ENCODE results near the gene UNC13B. TPM values are rescaled to one million over a fixed set of nuclear protein-coding genes. Genes with fewer than 3 reads are reported as not detected.

Gene UNC13B
- total and polyA plus RNA-seq, 2 of the 8 experiments (the other 6 are each of a cell fraction or from before 2014, with no cell fraction given) = 23.1 to 51.7 TPM

DNA sequence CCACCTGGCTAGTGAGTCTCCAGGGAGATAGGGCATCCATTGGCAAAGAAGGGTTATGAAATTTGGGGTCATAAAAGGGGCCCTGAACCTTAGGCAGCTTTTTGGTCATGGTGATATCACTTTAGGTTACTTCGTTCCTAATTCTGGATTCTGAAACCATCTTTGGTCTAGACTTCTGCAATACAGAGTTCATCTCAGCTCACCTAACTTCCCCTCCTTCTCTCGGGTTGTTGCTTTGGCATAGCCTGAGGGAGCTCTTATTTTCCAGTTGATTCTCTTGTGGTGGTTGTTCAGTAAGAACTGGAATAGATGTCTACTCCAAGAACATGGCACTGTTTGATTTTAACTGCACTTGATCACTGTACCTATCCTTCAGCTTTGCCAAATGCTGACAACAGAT is 179.2 kb downstream of the UNC13B start:
- Histone ChIP-seq H3K9me3 (ENCODE audit: insufficient read depth in 2 of 2, low read depth in 1 of 2, low read length in 1 of 2) (no peaks in the 10 kb centered on the region), H2BK15ac (ENCODE audit: low read length) (no peak overlapping the region), H4K91ac (replicated peaks; ENCODE audit: insufficient read length, low read length) (no peak overlapping the region), H3K4me3 (ENCODE audit: extremely low read depth in 1 of 4, insufficient read depth in 2 of 4, low read depth in 3 of 4, low read length in 4 of 4) (no peak overlapping the region), H4K8ac (ENCODE audit: extremely low read depth, insufficient read depth, low read length) (no peak overlapping the region), H2AFZ (ENCODE audit: low read length) (no peak overlapping the region), H2BK20ac (ENCODE audit: low read length) (no peak overlapping the region), H4K20me1 (replicated peaks in 1 of 2; ENCODE audit: control insufficient read depth in 1 of 2, insufficient read depth in 2 of 2, low read length in 2 of 2) (peaks cover 3 to 4% of the 10 kb centered on the region in 2 experiments), H3K23ac (ENCODE audit: insufficient read length) (no peak overlapping the region), H3K18ac (ENCODE audit: extremely low read depth, low read length) (no peak overlapping the region), H3K36me3 (ENCODE audit: control insufficient read depth in 2 of 4, insufficient read depth in 4 of 4, low read length in 3 of 4) (no peaks in the 10 kb centered on the region), H2BK5ac (ENCODE audit: low read depth, low read length) (no peak overlapping the region), H3K79me1 (ENCODE audit: low read depth, low read length) (no peaks in the 10 kb centered on the region; the same call in none of the 2 replicates), H3K27me3 (replicated peaks in 1 of 4; ENCODE audit: control insufficient read depth in 3 of 4, extremely low read depth in 1 of 4, insufficient read depth in 3 of 4, low read length in 3 of 4) (no peaks in the 10 kb centered on the region), H3K4me1 (replicated peaks in 1 of 4; ENCODE audit: control insufficient read depth in 3 of 4, insufficient read depth in 4 of 4, low read length in 3 of 4) (peaks cover 0 to 4% (median 0%) of the 10 kb centered on the region in 4 experiments; a peak in 3 of 7 replicates), H3K4me2 (ENCODE audit: insufficient read depth in 1 of 2, low read depth in 2 of 2, low read length in 2 of 2) (no peak overlapping the region), H3K79me2 (ENCODE audit: control insufficient read depth in 1 of 2, insufficient read depth in 2 of 2, low read length in 2 of 2) (no peaks in the 10 kb centered on the region), H4K5ac (ENCODE audit: insufficient read length, low read depth, low read length) (no peak overlapping the region), H3K27ac (ENCODE audit: low read depth, low read length) (no peak overlapping the region), H3K9ac (replicated peaks in 1 of 4; ENCODE audit: extremely low read depth in 1 of 4, low read depth in 3 of 4, low read length in 3 of 4) (no peak overlapping the region), H2AK5ac (ENCODE audit: low read depth, low read length) (no peak overlapping the region), H3K4ac (replicated peaks; ENCODE audit: insufficient read length, low read depth, low read length) (no peak overlapping the region), H3K14ac (ENCODE audit: insufficient read length) (no peak overlapping the region), H3K56ac (replicated peaks; ENCODE audit: insufficient read length, low read depth, low read length) (no peak overlapping the region), H2BK120ac (replicated peaks; ENCODE audit: low read depth, low read length) (no peak overlapping the region), H2BK12ac (ENCODE audit: low read depth, low read length) (no peak overlapping the region), H3K23me2 (ENCODE audit: low read depth, low read length) (no peaks in the 10 kb centered on the region)
- DNase-seq (ENCODE audit: low read depth in 1 of 2, low spot score in 2 of 2) (no peak), FAIRE-seq (no peak)
- WGBS, 2 experiments (ENCODE audit: extremely low coverage in 1 of 2, insufficient coverage in 1 of 2, insufficient read length in 1 of 2, insufficient replicate concordance in 2 of 2, low coverage in 1 of 2, low lambda C conversion rate in 2 of 2, missing lambda C conversion rate in 1 of 2) = 90% methylated on average over 2 of the region's 2 CpGs; no CpG with 5 or more reads in 1 of the 2 experiments
- ChIA-PET POLR2A (ENCODE audit: partially characterized antibody) (interaction anchor here (0.6 to 1.1 kb wide), 3 partner anchors 13 to 353 kb away, joined by 3 to 4 read pairs (median 3); no protein-coding TSS in a partner anchor), CTCF (ENCODE audit: partially characterized antibody) (interaction anchor here (1.1 to 3.5 kb wide), 3 partner anchors 10 to 36 kb away, joined by 3 to 13 read pairs (median 5); no protein-coding TSS in a partner anchor)
- TF ChIP-seq HDAC2 (IDR thresholded peaks at IDR 0.05; ENCODE audit: borderline replicate concordance in 1 of 2, low read depth in 2 of 2, low read length in 2 of 2) (no peak), SIX5 (IDR thresholded peaks at IDR 0.05; ENCODE audit: low read depth, low read length) (no peak), CHD1 (IDR thresholded peaks at IDR 0.05; ENCODE audit: low read depth, low read length) (no peak), FOSL1 (IDR thresholded peaks at IDR 0.05; ENCODE audit: insufficient read depth, low read depth, low read length) (no peak), SAP30 (IDR thresholded peaks at IDR 0.05; ENCODE audit: insufficient read depth, insufficient replicate concordance, low read length) (no peak), EGR1 (IDR thresholded peaks at IDR 0.05; ENCODE audit: borderline replicate concordance, low read depth, low read length) (no peak), BCL11A (IDR thresholded peaks at IDR 0.05; ENCODE audit: low read depth in 2 of 2, low read length in 2 of 2) (no peak), GTF2F1 (IDR thresholded peaks at IDR 0.05; ENCODE audit: borderline replicate concordance, low read depth, low read length) (no peak)
- TF ChIP-seq, protein P1, sequence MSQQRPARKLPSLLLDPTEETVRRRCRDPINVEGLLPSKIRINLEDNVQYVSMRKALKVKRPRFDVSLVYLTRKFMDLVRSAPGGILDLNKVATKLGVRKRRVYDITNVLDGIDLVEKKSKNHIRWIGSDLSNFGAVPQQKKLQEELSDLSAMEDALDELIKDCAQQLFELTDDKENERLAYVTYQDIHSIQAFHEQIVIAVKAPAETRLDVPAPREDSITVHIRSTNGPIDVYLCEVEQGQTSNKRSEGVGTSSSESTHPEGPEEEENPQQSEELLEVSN (IDR thresholded peaks at IDR 0.05) = no peak
- TF ChIP-seq, protein P2, sequence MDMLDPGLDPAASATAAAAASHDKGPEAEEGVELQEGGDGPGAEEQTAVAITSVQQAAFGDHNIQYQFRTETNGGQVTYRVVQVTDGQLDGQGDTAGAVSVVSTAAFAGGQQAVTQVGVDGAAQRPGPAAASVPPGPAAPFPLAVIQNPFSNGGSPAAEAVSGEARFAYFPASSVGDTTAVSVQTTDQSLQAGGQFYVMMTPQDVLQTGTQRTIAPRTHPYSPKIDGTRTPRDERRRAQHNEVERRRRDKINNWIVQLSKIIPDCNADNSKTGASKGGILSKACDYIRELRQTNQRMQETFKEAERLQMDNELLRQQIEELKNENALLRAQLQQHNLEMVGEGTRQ (IDR thresholded peaks at IDR 0.05; ENCODE audit: low read length) = no peak
- TF ChIP-seq, protein P3, sequence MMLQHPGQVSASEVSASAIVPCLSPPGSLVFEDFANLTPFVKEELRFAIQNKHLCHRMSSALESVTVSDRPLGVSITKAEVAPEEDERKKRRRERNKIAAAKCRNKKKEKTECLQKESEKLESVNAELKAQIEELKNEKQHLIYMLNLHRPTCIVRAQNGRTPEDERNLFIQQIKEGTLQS (IDR thresholded peaks at IDR 0.05; ENCODE audit: insufficient read depth, low read depth, low read length) = no peak
